Fibroblast of skin of scalp (primary cell): ENCODE results near the gene PPIL1.
A peak's percentile ranks its signal among the peaks of the same experiment; 100 is the strongest.

Experiments used
- DNase-seq: peaks from one replicate; pipeline ENCODE4 v3.0.0-alpha.2; 2013

PPIL1 gene

GRCh38 chr6:36853325-36853724 lies 21.3 kb downstream of the PPIL1 start:
- DNase-seq, result peak; percentile 83

DNA sequence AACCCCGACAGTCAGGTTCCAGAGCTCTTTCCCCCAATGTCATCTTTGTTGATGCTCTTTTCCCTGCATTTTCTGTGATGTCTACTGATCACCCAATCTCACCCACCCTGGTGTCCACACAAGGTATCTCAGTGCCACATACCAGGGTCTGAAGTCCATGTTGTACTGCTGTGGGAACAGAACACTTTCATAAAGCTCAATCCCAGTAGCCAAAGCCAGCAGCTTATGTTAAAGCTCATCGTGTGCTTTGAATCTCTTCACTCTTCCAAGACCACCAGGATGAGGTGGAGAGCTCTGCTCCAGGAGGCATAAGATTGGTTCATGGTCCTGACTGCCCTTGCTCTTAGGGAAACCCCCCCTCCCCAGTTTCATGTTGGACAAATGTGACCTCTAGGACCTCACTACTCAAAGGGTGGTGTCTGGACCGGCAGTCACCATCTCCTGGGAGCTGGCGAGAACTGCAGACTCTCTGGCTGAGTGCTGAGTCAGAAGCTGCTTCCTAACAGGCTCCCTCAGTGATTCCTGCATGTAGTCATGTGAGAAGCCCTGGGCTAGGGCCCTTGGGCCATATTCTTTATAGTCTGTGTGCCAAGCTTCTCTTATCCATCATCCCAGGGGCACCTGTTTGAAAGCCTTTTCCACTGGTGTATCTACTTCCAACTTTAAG lies 22.0 kb downstream of the PPIL1 start:
- peak; percentile 73 for DNase-seq

DNA sequence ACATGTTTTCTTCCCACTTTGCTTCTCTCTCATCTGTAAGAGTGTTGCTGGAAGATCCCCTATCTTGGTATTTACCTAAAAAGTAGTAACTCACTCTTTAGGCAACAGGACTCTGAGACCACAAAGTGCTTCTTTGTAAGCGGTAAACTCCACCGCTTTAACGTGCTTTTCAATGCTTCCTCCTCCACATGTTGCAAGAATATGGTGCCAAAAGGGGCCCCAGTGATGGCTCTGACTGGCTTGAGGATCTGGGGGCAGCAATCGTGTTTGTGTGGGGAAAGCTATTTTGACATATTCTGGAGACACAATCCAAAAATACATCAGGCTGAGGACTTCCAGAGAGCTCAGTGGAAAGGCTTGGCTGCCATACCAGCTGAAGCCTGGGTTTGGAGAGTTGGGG lies 23.0 kb downstream of the PPIL1 start:
- no peak for DNase-seq

DNA sequence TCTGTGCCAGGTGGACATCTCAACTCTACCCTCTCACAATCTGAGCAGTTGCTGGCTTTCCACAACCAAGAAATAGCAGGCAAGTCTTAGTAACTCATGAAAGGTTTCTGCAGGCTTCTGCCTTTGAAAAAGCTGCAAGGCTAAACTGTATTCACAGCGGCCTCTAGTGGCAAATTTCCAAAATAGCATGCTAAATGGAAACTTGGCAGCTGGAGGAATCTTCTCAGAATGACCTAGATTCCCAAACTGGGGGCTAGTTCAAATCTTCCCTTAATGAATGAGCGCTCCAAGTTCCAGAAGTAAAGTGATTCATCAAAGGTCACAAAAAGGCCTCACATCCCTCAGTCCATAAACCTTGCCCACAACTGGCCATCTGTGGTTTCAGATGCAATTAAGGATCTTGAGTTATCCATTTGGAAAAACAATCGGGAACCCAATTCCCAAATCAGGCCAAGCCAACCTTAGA lies 23.4 kb downstream of the PPIL1 start:
- DNase-seq, result peak; percentile 73

DNA sequence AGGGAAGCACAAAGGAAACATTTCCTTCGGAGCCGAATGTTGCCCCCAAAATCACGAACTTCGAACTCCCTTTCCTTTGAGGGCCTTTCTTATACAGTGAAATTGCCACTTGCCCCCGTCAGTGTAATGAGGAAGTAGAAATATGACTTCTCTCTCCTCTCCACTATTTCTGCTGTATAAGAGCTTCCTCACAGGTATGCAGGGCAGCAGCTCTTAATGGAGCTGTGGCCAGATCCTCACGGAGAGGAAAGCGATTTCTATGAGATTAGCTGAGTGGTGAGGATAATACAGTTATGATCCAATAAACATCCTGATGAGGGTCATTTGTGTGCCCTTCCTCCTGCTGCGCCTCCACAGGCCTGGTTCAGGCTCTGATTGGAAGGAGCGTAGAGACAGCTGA lies 24.6 kb downstream of the PPIL1 start:
- no peak for DNase-seq

DNA sequence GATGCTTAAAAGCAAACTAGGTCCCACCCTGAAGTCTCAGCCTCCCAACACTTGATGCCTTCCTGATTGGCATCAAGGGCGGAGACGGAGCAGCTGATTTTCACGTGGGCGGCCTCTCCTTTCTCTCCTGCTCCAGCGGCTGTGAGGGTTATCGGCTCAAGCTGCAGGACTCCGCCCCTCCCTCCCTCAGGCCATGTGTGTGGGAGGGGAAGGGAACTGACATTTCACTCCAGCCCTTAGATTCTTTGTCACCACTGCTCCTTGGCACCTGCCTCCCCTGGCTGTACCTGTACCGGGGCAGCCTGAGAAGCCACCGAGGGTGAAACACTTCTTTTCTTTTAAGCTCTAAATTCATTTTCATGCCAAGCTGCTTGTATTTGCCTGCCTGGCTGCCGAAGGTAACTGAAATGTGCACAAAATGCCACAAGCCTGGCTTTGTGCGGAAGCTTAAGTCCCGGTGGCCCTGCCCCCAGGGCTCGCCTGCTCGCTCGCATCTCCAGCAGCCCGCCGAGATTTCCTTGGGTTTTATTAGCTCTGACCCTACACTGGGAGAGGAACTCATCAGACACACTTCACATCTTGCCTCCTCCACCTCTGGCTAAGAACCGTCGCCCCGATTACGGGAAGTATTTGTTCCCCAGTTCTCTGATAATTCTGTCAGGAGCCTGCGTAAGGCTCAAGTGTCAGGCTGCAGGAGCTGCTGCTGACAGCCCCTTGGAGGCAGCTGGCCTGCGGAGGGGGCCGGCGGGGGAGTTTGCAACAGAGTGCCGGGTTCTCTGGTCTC lies 25.8 kb downstream of the PPIL1 start:
- DNase-seq, result no peak

DNA sequence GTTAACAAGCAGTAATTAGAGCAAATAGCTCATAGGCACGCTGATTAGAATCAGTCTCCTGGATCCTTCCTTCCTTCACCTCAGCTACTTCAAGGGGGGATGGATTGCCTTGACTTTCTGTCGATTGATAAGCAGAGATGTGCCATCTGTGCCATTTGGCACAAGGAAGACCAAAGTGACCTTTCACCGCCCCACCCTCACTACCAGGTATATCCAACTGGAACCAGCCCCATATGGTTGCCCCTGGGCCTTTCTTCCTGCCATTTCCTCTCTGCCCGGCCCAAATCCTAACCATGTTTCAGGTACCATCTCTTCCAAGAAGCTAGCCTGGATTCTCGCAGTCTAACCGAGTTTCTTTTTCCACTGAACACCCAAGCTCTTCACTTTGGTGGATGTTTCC lies 26.6 kb downstream of the PPIL1 start:
- no peak for DNase-seq

GRCh38 chr6:36847152-36847551 lies 27.5 kb downstream of the PPIL1 start:
- DNase-seq, result no peak

- DNase-seq, result no peak
Observed at GRCh38 chr6:36845233-36845632, 29.4 kb downstream of the PPIL1 start.

DNA sequence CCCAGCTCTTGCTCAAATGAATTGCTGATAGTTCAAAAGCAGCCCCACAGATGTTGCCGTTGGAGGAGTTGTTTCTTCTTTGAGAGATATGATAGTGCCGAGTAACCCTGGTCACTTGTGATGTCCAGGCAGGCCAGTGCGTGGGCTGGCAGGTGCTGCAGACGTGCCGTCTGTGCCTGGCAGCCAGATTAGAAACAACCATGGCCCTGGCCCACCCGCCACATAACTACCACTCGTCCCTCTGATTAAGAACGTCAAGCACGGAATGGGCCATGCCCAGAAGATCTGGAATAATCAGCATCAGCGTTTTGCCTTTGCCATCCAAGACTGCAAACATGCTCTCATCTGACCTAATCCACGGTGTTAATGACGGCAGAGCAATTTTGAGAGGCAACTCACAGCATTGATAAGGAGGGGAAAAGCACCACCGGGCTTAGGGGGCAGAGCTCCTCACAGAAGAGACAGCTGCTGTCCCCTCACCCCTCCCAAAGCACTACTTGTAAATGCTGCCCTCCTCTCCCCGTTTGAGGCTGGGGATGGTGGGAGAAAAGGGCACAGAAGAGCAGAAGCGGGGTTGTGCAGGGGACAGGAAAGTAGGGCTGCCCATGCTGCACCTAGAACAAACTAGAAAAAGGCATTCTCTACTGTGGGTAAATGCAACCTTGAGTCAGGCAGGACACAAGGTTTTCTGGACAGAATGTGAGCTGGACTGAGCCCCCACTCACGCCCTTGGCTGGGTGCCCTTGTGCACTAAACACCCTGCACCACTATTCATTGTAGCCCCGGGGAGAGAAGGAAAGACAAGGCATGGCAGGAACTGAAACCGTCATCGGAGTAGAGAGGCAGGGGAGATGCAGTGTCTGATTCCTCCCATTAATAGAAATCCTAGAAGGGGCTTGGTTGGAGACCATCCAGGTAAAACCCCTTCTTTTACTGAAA lies 30.1 kb downstream of the PPIL1 start:
- DNase-seq, result no peak

GRCh38 chr6:36843170-36843569 lies 31.4 kb downstream of the PPIL1 start:
- DNase-seq, result no peak

GRCh38 chr6:36841756-36842155 lies 32.8 kb downstream of the PPIL1 start:
- DNase-seq, result no peak

- no peak for DNase-seq
Observed at GRCh38 chr6:36840432-36841403, 33.9 kb downstream of the PPIL1 start.

- peak; percentile 42 for DNase-seq
Observed at GRCh38 chr6:36839749-36840431, 34.7 kb downstream of the PPIL1 start.

GRCh38 chr6:36838896-36839748 lies 35.5 kb downstream of the PPIL1 start, which contains the start of gene CPNE5:
Gene CPNE5, minus strand, starts transcription at chr6:36839444. Its CDS starts 67 bp downstream, at chr6:36839377.
- DNase-seq, result no peak

DNA sequence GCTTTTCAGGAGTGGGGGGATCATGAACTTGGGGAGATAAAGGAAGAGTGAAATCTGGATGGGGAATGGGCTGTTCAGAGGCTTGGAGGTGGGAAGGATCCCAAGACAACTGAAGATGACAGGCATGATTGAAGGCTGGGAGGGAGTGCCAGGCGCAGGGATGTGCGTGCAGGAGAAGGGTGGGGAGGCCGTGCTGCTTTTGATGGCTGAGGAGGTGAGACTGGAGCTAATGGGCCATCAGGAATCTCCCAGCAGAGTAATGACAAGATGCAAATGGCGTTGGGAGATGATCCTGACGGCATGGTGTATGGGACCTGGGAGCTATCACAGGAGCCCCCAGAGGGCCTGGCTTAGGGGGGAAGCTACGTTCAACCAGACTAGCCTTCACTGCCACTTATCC lies 36.9 kb downstream of the PPIL1 start:
- DNase-seq, result no peak

- no peak for DNase-seq
Observed at GRCh38 chr6:36837022-36837339, 37.6 kb downstream of the PPIL1 start.

GRCh38 chr6:36836111-36837021 lies 38.2 kb downstream of the PPIL1 start:
- no peak for DNase-seq
